A549 (cell line): ENCODE results near the gene LIPE. TPM values are rescaled to one million over a fixed set of nuclear protein-coding genes. Genes with fewer than 3 reads are reported as not detected.
A peak's percentile ranks its signal among the peaks of the same experiment; 100 is the strongest.
"Not testable (repeated sequence)": the region's sequence is repeated elsewhere in the genome, so short reads cannot be mapped to it uniquely, and the experiment has no call there.

ENCODE experiments used
- ATAC-seq, 2 experiments: fragments of 200-7000 bp in 1 of 2; fragments of >200 bp in 1 of 2; cut with Nextera tagmentation in 1 of 2; cut with Tn5 transposase in 1 of 2; 3 replicates each; pipeline versions ENCODE4 v1.8.0 to v1.9.1; 2018 to 2020; ENCODE audit warnings: mild to moderate bottlenecking in 1 of 2, moderate library complexity in 1 of 2
- CTCF ChIA-PET: fragments of 300-600 bp; sonication (Branson Sonifier 250); formaldehyde crosslinking; extraction: SDS; loops from one replicate; lab custom pipeline; 2021; ENCODE audit warnings: antibody characterized with exemption, inconsistent platforms; lab: Yijun Ruan, JAX
- POLR2A ChIA-PET: fragments of 350-600 bp; formaldehyde crosslinking; extraction: SDS; loops from one replicate; lab custom pipeline; 2021; ENCODE audit warnings: antibody characterized with exemption, inconsistent platforms; lab: Yijun Ruan, JAX
- DNase-seq, 2 experiments: peaks; one replicate each; pipeline versions ENCODE4 v3.0.0 to v3.0.0-alpha.2; 2011 to 2016; ENCODE audit warnings: low read depth in 1 of 2, low spot score in 1 of 2
- FAIRE-seq: peaks from 2 replicates; lab custom pipeline; 2011; peaks lifted over from hg19 to GRCh38; lab: Jason Lieb, UNC
- H3K27ac ChIP-seq, 2 experiments: fragments of >200 bp; sonication (Bioruptor Twin); formaldehyde crosslinking; 3 replicates each; pipeline ENCODE4 v1.5.1; 2016 to 2017
- H3K4me1 ChIP-seq: fragments of >200 bp; sonication (Bioruptor Twin); formaldehyde crosslinking; 3 replicates; pipeline ENCODE4 v1.6.1; 2016
- H3K4me2 ChIP-seq: fragments of >200 bp; sonication (Bioruptor Twin); formaldehyde crosslinking; 3 replicates; pipeline ENCODE4 v1.6.1; 2016
- H3K4me3 ChIP-seq: fragments of >200 bp; sonication (Bioruptor Twin); formaldehyde crosslinking; 3 replicates; pipeline ENCODE4 v1.5.1; 2016
- H3K9me3 ChIP-seq: fragments of >200 bp; sonication (Bioruptor Twin); formaldehyde crosslinking; 3 replicates; pipeline ENCODE4 v1.6.1; 2016
- CEBPB ChIP-seq, 2 experiments: fragments of >200 bp in 1 of 2; sonication (Bioruptor Twin) in 1 of 2; formaldehyde crosslinking in 1 of 2; IDR thresholded peaks; 2 replicates each; pipeline ENCODE4 v1.6.1; 2012 to 2016
- CHD2 ChIP-seq: fragments of 150-350 bp; IDR thresholded peaks from 2 replicates; pipeline ENCODE4 v1.6.1; 2014; ENCODE audit warnings: low read length; ENCODE audit not compliant: partially characterized antibody
- CHD4 ChIP-seq: fragments of 200-600 bp; sonication (generic); IDR thresholded peaks from 2 replicates; pipeline ENCODE4 v1.6.1; 2016; ENCODE audit warnings: antibody characterized with exemption, mild to moderate bottlenecking, borderline replicate concordance
- CTCF ChIP-seq: fragments of >200 bp; sonication (Bioruptor Twin); formaldehyde crosslinking; IDR thresholded peaks from 3 replicates; pipeline ENCODE4 v1.5.1; 2016
- E2F6 ChIP-seq: IDR thresholded peaks from 2 replicates; pipeline ENCODE4 v1.6.1; 2012; ENCODE audit warnings: low read depth, borderline replicate concordance
- ESRRA ChIP-seq: fragments of 150-350 bp; IDR thresholded peaks from 2 replicates; pipeline ENCODE4 v1.6.1; 2014; ENCODE audit warnings: mild to moderate bottlenecking, low read length, borderline replicate concordance
- FOSB ChIP-seq: fragments of 250-450 bp; sonication (Bioruptor Pico); IDR thresholded peaks from 2 replicates; pipeline ENCODE4 v1.5.0; 2020; ENCODE audit warnings: mild to moderate bottlenecking, moderate library complexity
- GATA3 ChIP-seq: IDR thresholded peaks from 2 replicates; pipeline ENCODE4 v1.6.1; 2012; ENCODE audit warnings: borderline replicate concordance
- HOXA7 ChIP-seq: fragments of 250-450 bp; sonication (Bioruptor Pico); IDR thresholded peaks from 2 replicates; pipeline ENCODE4 v1.5.0; 2020; ENCODE audit warnings: mild to moderate bottlenecking, moderate library complexity
- HOXB5 ChIP-seq: fragments of 250-450 bp; sonication (Bioruptor Pico); IDR thresholded peaks from 2 replicates; pipeline ENCODE4 v1.5.0; 2020; ENCODE audit warnings: mild to moderate bottlenecking, moderate library complexity
- JUN ChIP-seq, 2 experiments: fragments of >200 bp; sonication (Bioruptor Twin); formaldehyde crosslinking; IDR thresholded peaks; 2 replicates in 1 of 2; 3 replicates in 1 of 2; pipeline ENCODE4 v1.6.1; 2016 to 2017
- JUNB ChIP-seq: fragments of >200 bp; sonication (Bioruptor Twin); formaldehyde crosslinking; IDR thresholded peaks from 2 replicates; pipeline ENCODE4 v1.6.1; 2016
- MAX ChIP-seq: IDR thresholded peaks from 2 replicates; pipeline ENCODE4 v1.6.1; 2012
- MYC ChIP-seq: IDR thresholded peaks from 2 replicates; pipeline ENCODE4 v1.6.1; 2012; ENCODE audit warnings: mild to moderate bottlenecking, inconsistent platforms, low read length, improper control_type of control experiment, borderline replicate concordance
- NPAS2 ChIP-seq: fragments of 250-450 bp; sonication (Bioruptor Pico); IDR thresholded peaks from 2 replicates; pipeline ENCODE4 v1.8.0; 2022; ENCODE audit warnings: mild to moderate bottlenecking, moderate library complexity, borderline replicate concordance
- NR3C1 ChIP-seq: fragments of >200 bp; sonication (Bioruptor Twin); formaldehyde crosslinking; IDR thresholded peaks from 3 replicates; pipeline ENCODE4 v1.6.1; 2017
- RAD21 ChIP-seq, 2 experiments: fragments of >200 bp in 1 of 2; sonication (Bioruptor Twin) in 1 of 2; formaldehyde crosslinking in 1 of 2; IDR thresholded peaks in 1 of 2; conservative IDR thresholded peaks in 1 of 2; 2 replicates in 1 of 2; 3 replicates in 1 of 2; pipeline ENCODE4 v1.6.1; 2012 to 2018; ENCODE audit warnings: inconsistent platforms in 1 of 2
- RFX5 ChIP-seq: fragments of 450-650 bp; IDR thresholded peaks from 2 replicates; pipeline ENCODE4 v1.7.1; 2014; ENCODE audit warnings: antibody characterized with exemption, mild to moderate bottlenecking, moderate library complexity
- SMC3 ChIP-seq: fragments of >200 bp; sonication (Bioruptor Twin); formaldehyde crosslinking; IDR thresholded peaks from 3 replicates; pipeline ENCODE4 v1.6.1; 2018; ENCODE audit warnings: inconsistent platforms
- ZFP36 ChIP-seq: fragments of 450-650 bp; IDR thresholded peaks from 2 replicates; pipeline ENCODE4 v1.6.1; 2014; ENCODE audit warnings: borderline replicate concordance; ENCODE audit not compliant: partially characterized antibody
- ZNF302 ChIP-seq: fragments of 250-450 bp; sonication (Bioruptor Pico); IDR thresholded peaks from 2 replicates; pipeline ENCODE4 v1.9.0; 2021; ENCODE audit warnings: inconsistent platforms, mild to moderate bottlenecking, moderate library complexity
- ZSCAN20 ChIP-seq: fragments of 250-450 bp; sonication (Bioruptor Pico); IDR thresholded peaks from 2 replicates; pipeline ENCODE4 v1.8.0; 2022; ENCODE audit warnings: mild to moderate bottlenecking, moderate library complexity
- WGBS: methylation state at CpG from one replicate; pipeline ENCODE4 v1.1.6; 2017; ENCODE audit errors: missing lambda C conversion rate; 5-methylcytosine and 5-hydroxymethylcytosine counted together
- polyA plus RNA-seq, 4 experiments: library from polyadenylated mRNA; depleted of rRNA in 3 of 4; stranded (reverse); fragments of >200 nt; fragmentation: RNase III in 1 of 4; extraction: RNeasy Plus Mini Kit Qiagen cat#74134 plus additional on column Dnase treatment in 1 of 4; gene quantifications; 2 replicates in 3 of 4; 3 replicates in 1 of 4; pipeline ENCODE4 v1.2.3, GENCODE V29; 2011 to 2017

LIPE gene
- polyA plus RNA-seq, 2 of the 4 experiments (the other 2 are of a cell fraction): 1.6 to 3.2 TPM

DNA sequence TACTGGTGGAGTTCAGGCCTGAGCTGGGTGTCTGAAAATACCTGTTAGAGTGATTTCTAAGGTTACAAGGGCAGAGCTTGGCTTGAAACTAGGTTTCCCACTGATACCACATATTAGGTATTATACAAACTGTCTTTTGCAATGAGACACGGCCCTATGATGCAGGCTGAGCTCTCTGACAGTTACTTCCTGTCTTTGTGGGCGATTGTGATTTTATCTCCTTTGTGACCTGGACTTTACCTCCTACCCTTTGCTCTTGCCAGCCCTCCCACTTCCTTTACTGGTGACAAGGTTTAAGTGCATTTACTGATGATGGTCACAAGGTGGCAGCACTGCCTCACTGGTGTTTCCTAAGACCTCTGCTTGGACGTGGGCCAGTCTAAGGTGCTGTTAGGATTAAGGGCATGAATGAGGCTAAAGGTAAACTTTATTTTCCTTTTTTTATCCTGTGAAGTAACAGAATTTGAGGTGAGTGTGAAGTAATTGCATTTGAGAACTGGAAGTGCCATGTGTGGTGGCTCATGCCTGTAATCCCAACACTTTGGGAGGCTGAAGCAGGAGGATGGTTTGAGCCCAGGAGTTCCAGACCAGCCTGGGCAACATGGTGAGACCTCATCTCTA is 23.2 kb upstream of the LIPE start:
- POLR2A ChIA-PET: no interaction called here
- H3K4me3 ChIP-seq: no peak overlapping the region
- H3K4me2 ChIP-seq: peak overlapping the region; percentile 46
- no peaks in the 10 kb centered on the region for H3K9me3 ChIP-seq
- CTCF ChIA-PET: interaction anchor here (0.7 to 9.7 kb wide), 55 partner anchors 9 to 1353 kb away, joined by 3 to 352 read pairs (median 6); partner anchors contain the start of genes CEACAM1, CEACAM8, CXCL17 and LIPE
- TF ChIP-seq FOSB (CRISPR knock-in tag) (no peak), SMC3 (peak; percentile 100), GATA3 (peak; percentile 60; the same call in 1 of the 2 replicates), ZSCAN20 (CRISPR knock-in tag) (no peak), ESRRA (peak; percentile 49; the same call in 1 of the 2 replicates), JUN (IDR thresholded peaks at IDR 0.05) (peak in 1 of 2 experiments; percentile 33; a peak in 1 of 5 replicates), RFX5 (0 out of 2 replicates have a peak, but pooled peaks have one; percentile 48), RAD21 (conservative IDR thresholded peaks at IDR 0.05 in 1 of 2, IDR thresholded peaks at IDR 0.05 in 1 of 2) (peak; percentile 100), JUNB (no peak), MYC (0 out of 2 replicates have a peak, but pooled peaks have one; percentile 32), CTCF (peak; percentile 100), ZNF302 (CRISPR knock-in tag) (no peak), ZFP36 (no peak), CEBPB (IDR thresholded peaks at IDR 0.05) (peak in 1 of 2 experiments; percentile 40; a peak in 2 of 4 replicates), HOXA7 (CRISPR knock-in tag) (no peak), E2F6 (no peak), MAX (0 out of 2 replicates have a peak, but pooled peaks have one; percentile 13), CHD4 (no peak), NPAS2 (no peak), HOXB5 (CRISPR knock-in tag) (no peak), NR3C1 (no peak), CHD2 (no peak)
- TF ChIP-seq, all 56 proteins: peak for 10
- 2% methylated on average over 3 of the region's 3 CpGs for WGBS
- Histone ChIP-seq H3K27ac (peak overlapping the region; percentile 1 to 12; a peak in 3 of 6 replicates), H3K4me1 (peaks cover 29% of the 10 kb centered on the region)
- FAIRE-seq (peak; percentile 100), DNase-seq (peak; percentile 97), ATAC-seq (peak; percentile 87 to 91)

DNA sequence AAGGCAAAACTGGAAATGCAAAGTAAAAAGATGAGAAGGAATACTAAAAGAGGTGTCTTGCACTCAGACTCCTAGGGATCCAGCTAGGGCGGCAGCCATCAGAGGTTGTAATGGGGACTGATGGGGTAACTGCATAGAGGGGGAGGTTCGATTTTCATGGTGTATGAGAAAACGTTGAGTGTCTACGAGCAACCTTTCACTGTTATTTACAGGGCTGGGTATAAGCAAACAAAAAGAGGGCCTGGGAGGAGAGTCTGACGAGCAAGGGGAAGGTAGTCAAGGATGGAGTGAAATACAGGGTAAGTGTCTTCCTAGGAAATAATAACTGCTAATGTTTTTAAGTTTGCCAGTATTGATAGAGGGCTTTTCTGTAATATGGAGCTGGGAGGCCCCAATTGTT is 21.1 kb upstream of the LIPE start:
- ATAC-seq, H3K9me3 ChIP-seq, POLR2A ChIA-PET, DNase-seq, FAIRE-seq, H3K27ac ChIP-seq, H3K4me3 ChIP-seq: not testable (repeated sequence)
- H3K4me2 ChIP-seq: peak overlapping the region; percentile 15; the same call in 1 of the 3 replicates
- H3K4me1 ChIP-seq: peaks cover 38% of the 10 kb centered on the region
- CTCF ChIA-PET: interaction anchor here (0.6 to 9.7 kb wide), 9 partner anchors 7 to 559 kb away, joined by 3 to 352 read pairs (median 82); partner anchors contain the start of genes CEACAM1 and CXCL17
- WGBS: 24% methylated on average over 5 of the region's 5 CpGs
